Mesendoderm (in vitro differentiated cells): ENCODE results near the gene KMT2D.
A peak's percentile ranks its signal among the peaks of the same experiment; 100 is the strongest.
"Not testable (repeated sequence)": the region's sequence is repeated elsewhere in the genome, so short reads cannot be mapped to it uniquely, and the experiment has no call there.

Source experiments
- DNase-seq: peaks from one replicate; pipeline ENCODE4 v3.0.0; 2013
- H2AK5ac ChIP-seq: 2 replicates; pipeline ENCODE4 v1.6.1; 2013; ENCODE audit warnings: low read length, inconsistent platforms
- H2BK120ac ChIP-seq: 2 replicates; pipeline ENCODE4 v1.6.1; 2013; ENCODE audit warnings: low read depth, mild to moderate bottlenecking, low read length, moderate library complexity, mixed read lengths
- H2BK15ac ChIP-seq: replicated peaks from 2 replicates; pipeline ENCODE4 v1.6.1; 2013; ENCODE audit warnings: low read depth, mild to moderate bottlenecking, moderate library complexity
- H2BK5ac ChIP-seq: 2 replicates; pipeline ENCODE4 v1.6.1; 2013; ENCODE audit warnings: low read length, inconsistent platforms
- H3K18ac ChIP-seq: 2 replicates; pipeline ENCODE4 v1.6.1; 2013; ENCODE audit warnings: mild to moderate bottlenecking, low read length, mixed read lengths
- H3K23ac ChIP-seq: one replicate; pipeline ENCODE4 v1.6.1; 2013; ENCODE audit warnings: low read length
- H3K27ac ChIP-seq: 2 replicates; pipeline ENCODE4 v1.5.1; 2013; ENCODE audit warnings: low read depth, mild to moderate bottlenecking, inconsistent platforms, low read length, moderate library complexity
- H3K27me3 ChIP-seq: 2 replicates; pipeline ENCODE4 v1.6.1; 2013; ENCODE audit warnings: low read length, control low read depth, mild to moderate bottlenecking, inconsistent platforms; ENCODE audit not compliant: insufficient read depth, poor library complexity
- H3K36me3 ChIP-seq: 2 replicates; pipeline ENCODE4 v1.6.1; 2013; ENCODE audit warnings: low read length, inconsistent platforms; ENCODE audit not compliant: control insufficient read depth, insufficient read depth
- H3K4ac ChIP-seq: one replicate; pipeline ENCODE4 v1.6.1; 2013; ENCODE audit warnings: low read depth, mild to moderate bottlenecking, low read length, moderate library complexity
- H3K4me1 ChIP-seq: 2 replicates; pipeline ENCODE4 v1.6.1; 2013; ENCODE audit warnings: low read depth, low read length, inconsistent platforms; ENCODE audit not compliant: control insufficient read depth
- H3K4me2 ChIP-seq: 2 replicates; pipeline ENCODE4 v1.6.1; 2013; ENCODE audit warnings: low read length
- H3K4me3 ChIP-seq: 2 replicates; pipeline ENCODE4 v1.5.1; 2013; ENCODE audit warnings: mild to moderate bottlenecking, low read length
- H3K56ac ChIP-seq: one replicate; pipeline ENCODE4 v1.6.1; 2013; ENCODE audit warnings: low read length
- H3K79me1 ChIP-seq: 2 replicates; pipeline ENCODE4 v1.6.1; 2013; ENCODE audit warnings: low read length, inconsistent platforms
- H3K79me2 ChIP-seq: 2 replicates; pipeline ENCODE4 v1.6.1; 2013; ENCODE audit warnings: mild to moderate bottlenecking, low read length; ENCODE audit not compliant: control insufficient read depth, insufficient read depth
- H3K9ac ChIP-seq: 2 replicates; pipeline ENCODE4 v1.6.1; 2013; ENCODE audit warnings: low read length, inconsistent platforms
- H4K5ac ChIP-seq: one replicate; pipeline ENCODE4 v1.6.1; 2013; ENCODE audit warnings: low read length
- H4K8ac ChIP-seq: one replicate; pipeline ENCODE4 v1.6.1; 2013; ENCODE audit warnings: low read depth, mild to moderate bottlenecking, control low read depth, low read length, moderate library complexity
- WGBS: extraction: QIAGEN DNeasy Blood & Tissue Kit; methylation state at CpG from one replicate; pipeline ENCODE4 v1.1.7; 2013; ENCODE audit warnings: low lambda C conversion rate, missing lambda C conversion rate; ENCODE audit not compliant: insufficient coverage; ENCODE audit errors: extremely low coverage; 5-methylcytosine and 5-hydroxymethylcytosine counted together

KMT2D gene

GRCh38 chr12:49066120-49066519, 5.5 kb upstream of the KMT2D start:
- WGBS: no CpG with 5 or more reads among the region's 4 CpGs
- Histone ChIP-seq H3K4me1 (peaks cover 5% of the 10 kb centered on the region), H3K36me3 (no peaks in the 10 kb centered on the region), H3K23ac (no peak overlapping the region), H3K27me3 (no peaks in the 10 kb centered on the region), H3K79me2 (no peaks in the 10 kb centered on the region), H2AK5ac (no peak overlapping the region), H3K27ac (no peak overlapping the region), H3K4me2 (no peak overlapping the region), H2BK120ac (no peak overlapping the region), H3K18ac (no peak overlapping the region), H2BK15ac (no peak overlapping the region), H3K4ac (no peak overlapping the region), H3K56ac (no peak overlapping the region), H3K79me1 (peaks cover 1% of the 10 kb centered on the region), H4K8ac (no peak overlapping the region), H3K4me3 (no peak overlapping the region), H3K9ac (no peak overlapping the region), H2BK5ac (no peak overlapping the region), H4K5ac (no peak overlapping the region)
- peak; percentile 84 for DNase-seq

- Histone ChIP-seq H3K9ac (no peak overlapping the region), H3K18ac (no peak overlapping the region), H2BK120ac (no peak overlapping the region), H3K4me2 (no peak overlapping the region), H3K79me1 (peaks cover 1% of the 10 kb centered on the region), H2AK5ac (no peak overlapping the region), H2BK5ac (no peak overlapping the region), H3K4me3 (no peak overlapping the region), H3K4me1 (peaks cover 5% of the 10 kb centered on the region), H4K5ac (no peak overlapping the region), H4K8ac (no peak overlapping the region), H3K36me3 (no peaks in the 10 kb centered on the region), H3K56ac (no peak overlapping the region), H3K4ac (no peak overlapping the region), H3K27me3 (no peaks in the 10 kb centered on the region), H3K79me2 (peaks cover 6% of the 10 kb centered on the region), H2BK15ac (no peak overlapping the region), H3K27ac (no peak overlapping the region), H3K23ac (no peak overlapping the region)
- no peak for DNase-seq
- no CpG with 5 or more reads among the region's 5 CpGs for WGBS
Observed at GRCh38 chr12:49064767-49065152, 4.2 kb upstream of the KMT2D start.

- not testable (repeated sequence) for H4K8ac ChIP-seq, H2BK5ac ChIP-seq, H3K27me3 ChIP-seq, H3K4me3 ChIP-seq, H2BK15ac ChIP-seq, H3K79me1 ChIP-seq, H2AK5ac ChIP-seq, H3K9ac ChIP-seq, H2BK120ac ChIP-seq, H3K18ac ChIP-seq, H4K5ac ChIP-seq, H3K4ac ChIP-seq, H3K27ac ChIP-seq, H3K4me2 ChIP-seq, H3K56ac ChIP-seq, DNase-seq, H3K4me1 ChIP-seq, H3K36me3 ChIP-seq, H3K23ac ChIP-seq
- no CpG with 5 or more reads among the region's 17 CpGs for WGBS
- H3K79me2 ChIP-seq: peaks cover 34% of the 10 kb centered on the region
Observed at GRCh38 chr12:49061916-49062315, 1.3 kb upstream of the KMT2D start.

- no peak overlapping the region for H2BK15ac ChIP-seq
- H2BK5ac ChIP-seq: peak overlapping the region; percentile 40
- no peaks in the 10 kb centered on the region for H3K36me3 ChIP-seq
- peak overlapping the region; percentile 94 for H3K4me2 ChIP-seq
- peak overlapping the region; percentile 97 for H3K9ac ChIP-seq
- H3K23ac ChIP-seq: no peak overlapping the region
- no CpG with 5 or more reads among the region's 16 CpGs for WGBS
- no peaks in the 10 kb centered on the region for H3K27me3 ChIP-seq
- H3K56ac ChIP-seq: peak overlapping the region; percentile 91
- peak overlapping the region; percentile 63 for H3K18ac ChIP-seq
- H2BK120ac ChIP-seq: no peak overlapping the region
- peaks cover 42% of the 10 kb centered on the region for H3K79me2 ChIP-seq
- peak overlapping the region; percentile 81 for H4K5ac ChIP-seq
- H3K79me1 ChIP-seq: peaks cover 7% of the 10 kb centered on the region
- H3K4ac ChIP-seq: peak overlapping the region; percentile 39
- DNase-seq: no peak
- no peak overlapping the region for H2AK5ac ChIP-seq
- peak overlapping the region; percentile 55 for H3K4me3 ChIP-seq
- no peak overlapping the region for H4K8ac ChIP-seq
- H3K4me1 ChIP-seq: peaks cover 10% of the 10 kb centered on the region
- H3K27ac ChIP-seq: no peak overlapping the region
Observed at GRCh38 chr12:49061157-49061650, 610 bp upstream of the KMT2D start.

- WGBS: no CpG with 5 or more reads among the region's 70 CpGs
- Histone ChIP-seq H3K4ac (peak overlapping the region; percentile 95), H3K79me1 (peaks cover 18% of the 10 kb centered on the region), H3K27me3 (no peaks in the 10 kb centered on the region), H3K56ac (peak overlapping the region; percentile 91), H3K23ac (peak overlapping the region; percentile 26), H3K79me2 (peaks cover 58% of the 10 kb centered on the region), H3K4me2 (peak overlapping the region; percentile 97), H3K36me3 (peaks cover 1% of the 10 kb centered on the region), H2BK5ac (no peak overlapping the region), H3K9ac (peak overlapping the region; percentile 97), H3K18ac (peak overlapping the region; percentile 77), H3K4me3 (peak overlapping the region; percentile 55), H3K4me1 (peaks cover 10% of the 10 kb centered on the region), H2AK5ac (no peak overlapping the region), H3K27ac (peak overlapping the region; percentile 92), H2BK120ac (peak overlapping the region; percentile 31), H4K5ac (no peak overlapping the region), H2BK15ac (no peak overlapping the region), H4K8ac (no peak overlapping the region)
- peak; percentile 57 for DNase-seq
Observed at GRCh38 chr12:49059299-49060171, 1.1 kb downstream of the KMT2D start.
